Esophagus muscularis mucosa (tissue), 4 donors: Measurements from ENCODE around the gene SH3PXD2A. TPM values are rescaled to one million over a fixed set of nuclear protein-coding genes. Genes with fewer than 3 reads are reported as not detected.

Experiments
- DNase-seq: peaks from one replicate; pipeline ENCODE4 v3.0.0-alpha.2; 2017; ENCODE audit errors: extremely low spot score
- H3K27ac ChIP-seq, 4 donors: fragments of 200-600 bp; sonication (generic); replicated peaks in 1 of 4; 1 replicate in 3 of 4; 2 replicates in 1 of 4; pipeline ENCODE4 v1.5.1; 2016 to 2019; ENCODE audit warnings: mild to moderate bottlenecking in 1 of 4
- H3K27me3 ChIP-seq, 4 donors: fragments of 200-600 bp; sonication (generic); one replicate each; pipeline versions ENCODE4 v1.5.1 to v1.6.0; 2016 to 2019
- H3K36me3 ChIP-seq, 4 donors: fragments of 200-600 bp; sonication (generic); one replicate each; pipeline ENCODE4 v1.5.1; 2016 to 2019
- H3K4me1 ChIP-seq, 4 donors: fragments of 200-600 bp; sonication (generic); one replicate each; pipeline ENCODE4 v1.5.1; 2016 to 2019
- H3K4me3 ChIP-seq, 4 donors: fragments of 200-600 bp; sonication (generic); 1 replicate in 2 of 4; 2 replicates in 2 of 4; pipeline ENCODE4 v1.5.1; 2016 to 2019; ENCODE audit warnings: mild to moderate bottlenecking in 4 of 4, moderate library complexity in 1 of 4
- H3K9me3 ChIP-seq, 4 donors: fragments of 200-600 bp; sonication (generic); 1 replicate in 3 of 4; 2 replicates in 1 of 4; pipeline ENCODE4 v1.5.1; 2016 to 2019
- CTCF ChIP-seq, 3 experiments: fragments of 200-600 bp in 2 of 3; fragments of 450-650 bp in 1 of 3; sonication (generic) in 2 of 3; IDR thresholded peaks; one replicate each; pipeline ENCODE4 v1.5.1; 2017 to 2019; ENCODE audit warnings: antibody characterized with exemption in 3 of 3, mild to moderate bottlenecking in 2 of 3, moderate library complexity in 1 of 3
- EP300 ChIP-seq: sonication (generic); formaldehyde crosslinking; IDR thresholded peaks from one replicate; pipeline ENCODE4 v1.6.1; 2017; ENCODE audit warnings: antibody characterized with exemption
- POLR2A ChIP-seq: fragments of 450-650 bp; IDR thresholded peaks from one replicate; pipeline ENCODE4 v1.6.1; 2017; ENCODE audit warnings: antibody characterized with exemption, moderate library complexity, mild to moderate bottlenecking, low read depth
- POLR2AphosphoS5 ChIP-seq, 2 donors: sonication (generic); formaldehyde crosslinking; IDR thresholded peaks; one replicate each; pipeline ENCODE4 v1.6.1; 2017; ENCODE audit warnings: antibody characterized with exemption in 2 of 2
- WGBS: methylation state at CpG from one replicate; pipeline ENCODE4 v1.1.5; 2018; 5-methylcytosine and 5-hydroxymethylcytosine counted together
- intact Hi-C: fragments of 100-400 bp; cut with DNase I; formaldehyde crosslinking; loops from one replicate; pipeline ENCODE4 v1.15.1; 2023
- total RNA-seq, 4 donors: library from RNA; depleted of rRNA; stranded (reverse); fragments of >200 nt; gene quantifications; one replicate each; pipeline versions ENCODE4 v1.1.0 to v1.2.1, GENCODE V29; 2016

The SH3PXD2A gene
- total RNA-seq, 4 donors from 2014 or later: 30.5 to 69.3 (median 40.0) TPM

- intact Hi-C loops: no loop called here
- H3K27ac ChIP-seq: no peak overlapping the region
- no peaks in the 10 kb centered on the region for H3K9me3 ChIP-seq
- H3K27me3 ChIP-seq: no peaks in the 10 kb centered on the region
- no peaks in the 10 kb centered on the region for H3K36me3 ChIP-seq
- no peak overlapping the region for H3K4me3 ChIP-seq
- WGBS: 64% methylated on average over 7 of the region's 7 CpGs
- TF ChIP-seq EP300 (no peak), POLR2AphosphoS5 (IDR thresholded peaks at IDR 0.05) (no peak), POLR2A (no peak), CTCF (IDR thresholded peaks at IDR 0.05) (no peak)
- peaks cover 22 to 70% (median 54%) of the 10 kb centered on the region in 4 donors for H3K4me1 ChIP-seq
- no peak for DNase-seq
Observed at GRCh38 chr10:103789771-103790201, 65.6 kb downstream of the SH3PXD2A start.

- TF ChIP-seq POLR2A (no peak), CTCF (IDR thresholded peaks at IDR 0.05) (no peak), POLR2AphosphoS5 (IDR thresholded peaks at IDR 0.05) (no peak), EP300 (no peak)
- 89% methylated on average over 6 of the region's 6 CpGs for WGBS
- Histone ChIP-seq H3K27me3 (no peaks in the 10 kb centered on the region), H3K4me1 (peaks cover 16 to 68% (median 51%) of the 10 kb centered on the region in 4 donors), H3K9me3 (no peaks in the 10 kb centered on the region), H3K4me3 (no peak overlapping the region), H3K27ac (no peak overlapping the region), H3K36me3 (no peaks in the 10 kb centered on the region)
- intact Hi-C loops: no loop called here
- no peak for DNase-seq
Observed at GRCh38 chr10:103789161-103789560, 66.2 kb downstream of the SH3PXD2A start.

GRCh38 chr10:103787331-103787730, 68.0 kb downstream of the SH3PXD2A start:
- Histone ChIP-seq H3K9me3 (no peaks in the 10 kb centered on the region), H3K36me3 (no peaks in the 10 kb centered on the region), H3K27me3 (no peaks in the 10 kb centered on the region), H3K4me1 (peaks cover 20 to 72% (median 54%) of the 10 kb centered on the region in 4 donors), H3K27ac (no peak overlapping the region), H3K4me3 (no peak overlapping the region)
- DNase-seq: no peak
- intact Hi-C loops: no loop called here
- TF ChIP-seq EP300 (no peak), POLR2AphosphoS5 (IDR thresholded peaks at IDR 0.05) (no peak), POLR2A (no peak), CTCF (IDR thresholded peaks at IDR 0.05) (no peak)
- WGBS: no CpG with 5 or more reads among the region's 3 CpGs

GRCh38 chr10:103786020-103786419, 69.4 kb downstream of the SH3PXD2A start:
- no peak for DNase-seq
- Histone ChIP-seq H3K36me3 (no peaks in the 10 kb centered on the region), H3K27ac (no peak overlapping the region), H3K27me3 (no peaks in the 10 kb centered on the region), H3K4me1 (peaks cover 22 to 65% (median 47%) of the 10 kb centered on the region in 4 donors), H3K4me3 (no peak overlapping the region), H3K9me3 (no peaks in the 10 kb centered on the region)
- TF ChIP-seq EP300: no peak
- no peak for TF ChIP-seq POLR2A
- TF ChIP-seq CTCF (IDR thresholded peaks at IDR 0.05): no peak
- TF ChIP-seq POLR2AphosphoS5 (IDR thresholded peaks at IDR 0.05): no peak
- 45% methylated on average over 4 of the region's 4 CpGs for WGBS
- intact Hi-C loops: no loop called here

- H3K27me3 ChIP-seq: no peaks in the 10 kb centered on the region
- 89% methylated on average over 8 of the region's 9 CpGs for WGBS
- DNase-seq: no peak
- no peaks in the 10 kb centered on the region for H3K9me3 ChIP-seq
- intact Hi-C loops: no loop called here
- H3K27ac ChIP-seq: no peak overlapping the region
- TF ChIP-seq POLR2AphosphoS5 (IDR thresholded peaks at IDR 0.05) (no peak), EP300 (no peak), POLR2A (no peak), CTCF (IDR thresholded peaks at IDR 0.05) (no peak)
- H3K4me1 ChIP-seq: peaks cover 32 to 73% (median 53%) of the 10 kb centered on the region in 4 donors
- no peak overlapping the region for H3K4me3 ChIP-seq
- no peaks in the 10 kb centered on the region for H3K36me3 ChIP-seq
Observed at GRCh38 chr10:103784723-103785418, 70.5 kb downstream of the SH3PXD2A start.
